HepG2 (cell line): ENCODE data around the gene SRC. TPM values are rescaled to one million over a fixed set of nuclear protein-coding genes. Genes with fewer than 3 reads are reported as not detected.

Source experiments
- CHD4 ChIP-seq: fragments of 200-600 bp; sonication (generic); IDR thresholded peaks from 2 replicates; pipeline ENCODE4 v1.7.0; 2017; ENCODE audit warnings: mild to moderate bottlenecking, low read length, borderline replicate concordance
- ETV6 ChIP-seq: sonication (generic); formaldehyde crosslinking; conservative IDR thresholded peaks from 2 replicates; pipeline ENCODE4 v1.4.0; 2020; ENCODE audit warnings: missing genetic modification reagents
- FOXK2 ChIP-seq: fragments of 450-650 bp; IDR thresholded peaks from 2 replicates; pipeline ENCODE4 v1.6.1; 2016
- GMEB1 ChIP-seq: sonication (generic); formaldehyde crosslinking; IDR thresholded peaks from 2 replicates; pipeline ENCODE4 v1.5.1; 2020; ENCODE audit warnings: missing genetic modification reagents, mild to moderate bottlenecking, borderline replicate concordance
- RXRB ChIP-seq: IDR thresholded peaks from 2 replicates; pipeline ENCODE4 v1.6.1; 2016; ENCODE audit warnings: borderline replicate concordance, missing genetic modification reagents, missing compliant biosample characterization
- ZNF296 ChIP-seq: sonication (generic); formaldehyde crosslinking; conservative IDR thresholded peaks from 2 replicates; pipeline ENCODE4 v1.5.0; 2020; ENCODE audit warnings: mild to moderate bottlenecking, missing genetic modification reagents
- ZNF777 ChIP-seq: sonication (generic); formaldehyde crosslinking; IDR thresholded peaks from 2 replicates; pipeline ENCODE4 v1.4.0; 2020; ENCODE audit warnings: missing genetic modification reagents
- ZNF782 ChIP-seq: sonication (generic); formaldehyde crosslinking; IDR thresholded peaks from 2 replicates; pipeline ENCODE4 v1.4.0; 2020; ENCODE audit warnings: missing genetic modification reagents, mild to moderate bottlenecking, borderline replicate concordance
- ZSCAN9 ChIP-seq: IDR thresholded peaks from 2 replicates; pipeline ENCODE4 v1.6.1; 2016; ENCODE audit warnings: borderline replicate concordance
- polyA plus RNA-seq, 8 experiments: library from polyadenylated mRNA; depleted of rRNA in 3 of 8; stranded (reverse) in 7 of 8; unstranded in 1 of 8; fragments of >200 nt; fragmentation: Illumina TruSeq in 4 of 8; extraction: Trizol in 4 of 8; gene quantifications; 2 replicates each; pipeline versions ENCODE4 v1.2.1 to v1.2.3, GENCODE V29; 2011 to 2016; ENCODE audit warnings: low read depth in 4 of 8, missing spikeins in 1 of 8, mixed read lengths in 1 of 8; ENCODE audit not compliant: insufficient read depth in 1 of 8
- total RNA-seq, 5 experiments: library from RNA; depleted of rRNA; stranded (reverse); fragments of >200 nt; fragmentation: Illumina TruSeq; extraction: Trizol; gene quantifications; 2 replicates each; pipeline ENCODE4 v1.2.3, GENCODE V29; 2016; ENCODE audit warnings: low read depth in 1 of 5
- TF ChIP-seq, protein P1 (sequence below), 2 experiments: IDR thresholded peaks; 2 replicates each; pipeline ENCODE4 v1.6.1; 2011 to 2012; ENCODE audit warnings: low read length in 2 of 2, borderline replicate concordance in 1 of 2, low read depth in 1 of 2, mild to moderate bottlenecking in 1 of 2, moderate library complexity in 1 of 2
- TF ChIP-seq, protein P2 (sequence below): sonication (generic); formaldehyde crosslinking; IDR thresholded peaks from 2 replicates; pipeline ENCODE4 v1.4.0; 2020; ENCODE audit warnings: mild to moderate bottlenecking, missing genetic modification reagents
- TF ChIP-seq, protein P3 (sequence below): sonication (generic); formaldehyde crosslinking; IDR thresholded peaks from 2 replicates; pipeline ENCODE4 v1.4.0; 2020; ENCODE audit warnings: missing genetic modification reagents, borderline replicate concordance
- TF ChIP-seq, protein P4 (sequence below): sonication (generic); formaldehyde crosslinking; conservative IDR thresholded peaks from 2 replicates; pipeline ENCODE4 v1.8.0; 2022; ENCODE audit warnings: mild to moderate bottlenecking, moderate library complexity, missing genetic modification reagents

The SRC gene
- total and polyA plus RNA-seq, 2 of the 13 experiments (the other 11 are each of a cell fraction or from before 2014, with no cell fraction given), result 54.7 to 192 TPM

DNA sequence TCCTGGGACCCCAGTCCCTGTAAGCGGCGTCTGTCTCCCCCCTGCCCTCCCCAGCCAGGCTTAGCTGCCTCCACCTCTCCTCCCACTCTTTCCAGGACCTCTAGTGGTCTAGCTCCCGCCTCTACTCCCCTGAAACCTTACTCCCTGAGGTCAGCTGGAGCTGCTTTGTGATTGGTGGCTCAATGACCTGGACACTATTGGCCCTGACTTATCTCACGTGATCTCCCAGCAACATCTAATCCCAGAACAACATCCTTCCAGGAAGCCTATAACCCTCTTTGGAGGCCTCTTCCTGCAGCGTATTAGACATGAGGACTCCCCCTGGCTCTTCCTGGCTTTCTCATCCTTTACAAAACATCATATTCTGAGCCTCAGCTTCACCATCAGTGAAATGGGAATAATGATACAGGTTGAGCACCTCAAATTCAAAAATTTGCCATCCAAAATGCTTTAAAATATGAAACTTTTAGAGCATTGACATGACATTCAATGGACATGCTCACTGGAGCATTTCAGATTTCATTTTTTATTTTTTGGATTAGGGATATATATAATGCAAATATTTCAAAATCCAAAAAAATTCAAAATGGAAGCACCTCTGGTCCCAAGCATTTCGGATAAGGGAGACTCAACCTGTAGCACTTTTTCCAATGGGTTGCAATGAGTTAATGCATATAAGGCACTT lies 16.3 kb upstream of the SRC start (continued):
- TF ChIP-seq, protein P1, sequence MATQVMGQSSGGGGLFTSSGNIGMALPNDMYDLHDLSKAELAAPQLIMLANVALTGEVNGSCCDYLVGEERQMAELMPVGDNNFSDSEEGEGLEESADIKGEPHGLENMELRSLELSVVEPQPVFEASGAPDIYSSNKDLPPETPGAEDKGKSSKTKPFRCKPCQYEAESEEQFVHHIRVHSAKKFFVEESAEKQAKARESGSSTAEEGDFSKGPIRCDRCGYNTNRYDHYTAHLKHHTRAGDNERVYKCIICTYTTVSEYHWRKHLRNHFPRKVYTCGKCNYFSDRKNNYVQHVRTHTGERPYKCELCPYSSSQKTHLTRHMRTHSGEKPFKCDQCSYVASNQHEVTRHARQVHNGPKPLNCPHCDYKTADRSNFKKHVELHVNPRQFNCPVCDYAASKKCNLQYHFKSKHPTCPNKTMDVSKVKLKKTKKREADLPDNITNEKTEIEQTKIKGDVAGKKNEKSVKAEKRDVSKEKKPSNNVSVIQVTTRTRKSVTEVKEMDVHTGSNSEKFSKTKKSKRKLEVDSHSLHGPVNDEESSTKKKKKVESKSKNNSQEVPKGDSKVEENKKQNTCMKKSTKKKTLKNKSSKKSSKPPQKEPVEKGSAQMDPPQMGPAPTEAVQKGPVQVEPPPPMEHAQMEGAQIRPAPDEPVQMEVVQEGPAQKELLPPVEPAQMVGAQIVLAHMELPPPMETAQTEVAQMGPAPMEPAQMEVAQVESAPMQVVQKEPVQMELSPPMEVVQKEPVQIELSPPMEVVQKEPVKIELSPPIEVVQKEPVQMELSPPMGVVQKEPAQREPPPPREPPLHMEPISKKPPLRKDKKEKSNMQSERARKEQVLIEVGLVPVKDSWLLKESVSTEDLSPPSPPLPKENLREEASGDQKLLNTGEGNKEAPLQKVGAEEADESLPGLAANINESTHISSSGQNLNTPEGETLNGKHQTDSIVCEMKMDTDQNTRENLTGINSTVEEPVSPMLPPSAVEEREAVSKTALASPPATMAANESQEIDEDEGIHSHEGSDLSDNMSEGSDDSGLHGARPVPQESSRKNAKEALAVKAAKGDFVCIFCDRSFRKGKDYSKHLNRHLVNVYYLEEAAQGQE (IDR thresholded peaks at IDR 0.05; ENCODE audit: borderline replicate concordance in 1 of 2, low read depth in 1 of 2, low read length in 2 of 2), result no peak
- TF ChIP-seq ZNF782 (CRISPR knock-in tag) (no peak), CHD4 (peak; percentile 95), ETV6 (CRISPR knock-in tag) (no peak), ZNF296 (CRISPR knock-in tag) (no peak), ZSCAN9 (no peak), ZNF777 (CRISPR knock-in tag) (no peak), GMEB1 (CRISPR knock-in tag) (no peak), FOXK2 (no peak), RXRB (CRISPR knock-in tag) (0 out of 2 replicates have a peak, but pooled peaks have one; percentile 19)
- TF ChIP-seq, protein P2, sequence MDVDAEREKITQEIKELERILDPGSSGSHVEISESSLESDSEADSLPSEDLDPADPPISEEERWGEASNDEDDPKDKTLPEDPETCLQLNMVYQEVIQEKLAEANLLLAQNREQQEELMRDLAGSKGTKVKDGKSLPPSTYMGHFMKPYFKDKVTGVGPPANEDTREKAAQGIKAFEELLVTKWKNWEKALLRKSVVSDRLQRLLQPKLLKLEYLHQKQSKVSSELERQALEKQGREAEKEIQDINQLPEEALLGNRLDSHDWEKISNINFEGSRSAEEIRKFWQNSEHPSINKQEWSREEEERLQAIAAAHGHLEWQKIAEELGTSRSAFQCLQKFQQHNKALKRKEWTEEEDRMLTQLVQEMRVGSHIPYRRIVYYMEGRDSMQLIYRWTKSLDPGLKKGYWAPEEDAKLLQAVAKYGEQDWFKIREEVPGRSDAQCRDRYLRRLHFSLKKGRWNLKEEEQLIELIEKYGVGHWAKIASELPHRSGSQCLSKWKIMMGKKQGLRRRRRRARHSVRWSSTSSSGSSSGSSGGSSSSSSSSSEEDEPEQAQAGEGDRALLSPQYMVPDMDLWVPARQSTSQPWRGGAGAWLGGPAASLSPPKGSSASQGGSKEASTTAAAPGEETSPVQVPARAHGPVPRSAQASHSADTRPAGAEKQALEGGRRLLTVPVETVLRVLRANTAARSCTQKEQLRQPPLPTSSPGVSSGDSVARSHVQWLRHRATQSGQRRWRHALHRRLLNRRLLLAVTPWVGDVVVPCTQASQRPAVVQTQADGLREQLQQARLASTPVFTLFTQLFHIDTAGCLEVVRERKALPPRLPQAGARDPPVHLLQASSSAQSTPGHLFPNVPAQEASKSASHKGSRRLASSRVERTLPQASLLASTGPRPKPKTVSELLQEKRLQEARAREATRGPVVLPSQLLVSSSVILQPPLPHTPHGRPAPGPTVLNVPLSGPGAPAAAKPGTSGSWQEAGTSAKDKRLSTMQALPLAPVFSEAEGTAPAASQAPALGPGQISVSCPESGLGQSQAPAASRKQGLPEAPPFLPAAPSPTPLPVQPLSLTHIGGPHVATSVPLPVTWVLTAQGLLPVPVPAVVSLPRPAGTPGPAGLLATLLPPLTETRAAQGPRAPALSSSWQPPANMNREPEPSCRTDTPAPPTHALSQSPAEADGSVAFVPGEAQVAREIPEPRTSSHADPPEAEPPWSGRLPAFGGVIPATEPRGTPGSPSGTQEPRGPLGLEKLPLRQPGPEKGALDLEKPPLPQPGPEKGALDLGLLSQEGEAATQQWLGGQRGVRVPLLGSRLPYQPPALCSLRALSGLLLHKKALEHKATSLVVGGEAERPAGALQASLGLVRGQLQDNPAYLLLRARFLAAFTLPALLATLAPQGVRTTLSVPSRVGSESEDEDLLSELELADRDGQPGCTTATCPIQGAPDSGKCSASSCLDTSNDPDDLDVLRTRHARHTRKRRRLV (CRISPR knock-in tag), result peak; percentile 81; the same call in 1 of the 2 replicates
- TF ChIP-seq, protein P3, sequence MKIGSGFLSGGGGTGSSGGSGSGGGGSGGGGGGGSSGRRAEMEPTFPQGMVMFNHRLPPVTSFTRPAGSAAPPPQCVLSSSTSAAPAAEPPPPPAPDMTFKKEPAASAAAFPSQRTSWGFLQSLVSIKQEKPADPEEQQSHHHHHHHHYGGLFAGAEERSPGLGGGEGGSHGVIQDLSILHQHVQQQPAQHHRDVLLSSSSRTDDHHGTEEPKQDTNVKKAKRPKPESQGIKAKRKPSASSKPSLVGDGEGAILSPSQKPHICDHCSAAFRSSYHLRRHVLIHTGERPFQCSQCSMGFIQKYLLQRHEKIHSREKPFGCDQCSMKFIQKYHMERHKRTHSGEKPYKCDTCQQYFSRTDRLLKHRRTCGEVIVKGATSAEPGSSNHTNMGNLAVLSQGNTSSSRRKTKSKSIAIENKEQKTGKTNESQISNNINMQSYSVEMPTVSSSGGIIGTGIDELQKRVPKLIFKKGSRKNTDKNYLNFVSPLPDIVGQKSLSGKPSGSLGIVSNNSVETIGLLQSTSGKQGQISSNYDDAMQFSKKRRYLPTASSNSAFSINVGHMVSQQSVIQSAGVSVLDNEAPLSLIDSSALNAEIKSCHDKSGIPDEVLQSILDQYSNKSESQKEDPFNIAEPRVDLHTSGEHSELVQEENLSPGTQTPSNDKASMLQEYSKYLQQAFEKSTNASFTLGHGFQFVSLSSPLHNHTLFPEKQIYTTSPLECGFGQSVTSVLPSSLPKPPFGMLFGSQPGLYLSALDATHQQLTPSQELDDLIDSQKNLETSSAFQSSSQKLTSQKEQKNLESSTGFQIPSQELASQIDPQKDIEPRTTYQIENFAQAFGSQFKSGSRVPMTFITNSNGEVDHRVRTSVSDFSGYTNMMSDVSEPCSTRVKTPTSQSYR (CRISPR knock-in tag), result no peak
- TF ChIP-seq, protein P4, sequence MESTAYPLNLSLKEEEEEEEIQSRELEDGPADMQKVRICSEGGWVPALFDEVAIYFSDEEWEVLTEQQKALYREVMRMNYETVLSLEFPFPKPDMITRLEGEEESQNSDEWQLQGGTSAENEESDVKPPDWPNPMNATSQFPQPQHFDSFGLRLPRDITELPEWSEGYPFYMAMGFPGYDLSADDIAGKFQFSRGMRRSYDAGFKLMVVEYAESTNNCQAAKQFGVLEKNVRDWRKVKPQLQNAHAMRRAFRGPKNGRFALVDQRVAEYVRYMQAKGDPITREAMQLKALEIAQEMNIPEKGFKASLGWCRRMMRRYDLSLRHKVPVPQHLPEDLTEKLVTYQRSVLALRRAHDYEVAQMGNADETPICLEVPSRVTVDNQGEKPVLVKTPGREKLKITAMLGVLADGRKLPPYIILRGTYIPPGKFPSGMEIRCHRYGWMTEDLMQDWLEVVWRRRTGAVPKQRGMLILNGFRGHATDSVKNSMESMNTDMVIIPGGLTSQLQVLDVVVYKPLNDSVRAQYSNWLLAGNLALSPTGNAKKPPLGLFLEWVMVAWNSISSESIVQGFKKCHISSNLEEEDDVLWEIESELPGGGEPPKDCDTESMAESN (CRISPR knock-in tag), result no peak
